Stimulated activated CD4-positive, alpha-beta T cell treated with anti-CD3 and anti-CD28 coated beads, TNF-alpha, amount 100 ng/mL, for 24 hours (primary cell): Measurements from ENCODE around the gene XYLT2.
"Not testable (repeated sequence)": the region's sequence is repeated elsewhere in the genome, so short reads cannot be mapped to it uniquely, and the experiment has no call there.

Source experiments
- DNase-seq, 3 experiments: peaks; one replicate each; pipeline ENCODE4 v3.0.0-alpha.2; 2020; ENCODE audit warnings: low read depth in 3 of 3

XYLT2 gene

GRCh38 chr17:50319306-50320004 is 26.5 kb upstream of the XYLT2 start:
- no peak for DNase-seq

GRCh38 chr17:50322271-50322670 is 23.7 kb upstream of the XYLT2 start:
- no peak for DNase-seq

- no peak for DNase-seq
Measured at GRCh38 chr17:50323060-50323459, 22.9 kb upstream of the XYLT2 start.

- DNase-seq, result no peak
Measured at GRCh38 chr17:50325906-50326305, 20.0 kb upstream of the XYLT2 start.

GRCh38 chr17:50326831-50327364 is 19.0 kb upstream of the XYLT2 start:
- DNase-seq, result no peak

- DNase-seq, result no peak
Measured at GRCh38 chr17:50328363-50329325, 17.3 kb upstream of the XYLT2 start.

GRCh38 chr17:50329716-50330115 is 16.2 kb upstream of the XYLT2 start:
- no peak for DNase-seq

- no peak for DNase-seq
Measured at GRCh38 chr17:50330151-50330775, 15.7 kb upstream of the XYLT2 start.

- DNase-seq, result no peak
Measured at GRCh38 chr17:50331085-50331791, 14.7 kb upstream of the XYLT2 start.

- no peak for DNase-seq
Measured at GRCh38 chr17:50332196-50332595, 13.7 kb upstream of the XYLT2 start.

- DNase-seq, result not testable (repeated sequence)
Measured at GRCh38 chr17:50333291-50334057, 12.5 kb upstream of the XYLT2 start.

- DNase-seq, result no peak
Measured at GRCh38 chr17:50337956-50338355, 8.0 kb upstream of the XYLT2 start.

- no peak for DNase-seq
Measured at GRCh38 chr17:50338645-50339044, 7.3 kb upstream of the XYLT2 start.

- DNase-seq, result no peak
Measured at GRCh38 chr17:50339381-50339780, 6.5 kb upstream of the XYLT2 start.

- DNase-seq, result no peak
Measured at GRCh38 chr17:50344731-50345365, 1.1 kb upstream of the XYLT2 start.

- peak; percentile 10 to 60 (median 22) for DNase-seq
Measured at GRCh38 chr17:50346313-50347116, 589 bp downstream of the XYLT2 start.

GRCh38 chr17:50347117-50347893 is 1.4 kb downstream of the XYLT2 start:
- DNase-seq, result no peak

GRCh38 chr17:50347894-50348291 is 2.0 kb downstream of the XYLT2 start:
- DNase-seq, result no peak
